RWPE2 (cell line): ENCODE measurements around the gene KLF13.

Experiments
- ATAC-seq: fragments of 200-7000 bp; cut with Tn5 transposase; 3 replicates; pipeline ENCODE4 v1.9.1; 2021; ENCODE audit warnings: low read depth
- DNase-seq: peaks from one replicate; pipeline ENCODE4 v3.0.0-alpha.2; 2020; ENCODE audit warnings: low spot score
- H3K27ac ChIP-seq: fragments of 450-650 bp; 2 replicates; pipeline ENCODE4 v1.5.1; 2017; ENCODE audit warnings: mild to moderate bottlenecking; ENCODE audit not compliant: poor library complexity, severe bottlenecking
- H3K27me3 ChIP-seq: fragments of 250-450 bp; sonication (Bioruptor Pico); 2 replicates; pipeline ENCODE4 v1.5.1; 2021; ENCODE audit warnings: mild to moderate bottlenecking, moderate library complexity; ENCODE audit not compliant: insufficient read depth, poor library complexity, severe bottlenecking
- H3K36me3 ChIP-seq: fragments of 250-450 bp; sonication (Bioruptor Pico); 2 replicates; pipeline ENCODE4 v1.5.1; 2020; ENCODE audit warnings: low read depth, mild to moderate bottlenecking, moderate library complexity
- H3K4me1 ChIP-seq: fragments of 250-450 bp; sonication (Bioruptor Pico); 2 replicates; pipeline ENCODE4 v1.5.1; 2021; ENCODE audit warnings: mild to moderate bottlenecking, moderate library complexity; ENCODE audit not compliant: insufficient read depth, poor library complexity, severe bottlenecking
- H3K4me3 ChIP-seq: fragments of 250-450 bp; sonication (Bioruptor Pico); 2 replicates; pipeline ENCODE4 v1.5.1; 2021; ENCODE audit warnings: mild to moderate bottlenecking, moderate library complexity; ENCODE audit not compliant: severe bottlenecking
- H3K9me3 ChIP-seq: fragments of 250-450 bp; sonication (Bioruptor Pico); 2 replicates; pipeline ENCODE4 v1.5.1; 2021; ENCODE audit warnings: mild to moderate bottlenecking, moderate library complexity; ENCODE audit not compliant: severe bottlenecking
- TF ChIP-seq, protein P1 (sequence below): fragments of 450-650 bp; IDR thresholded peaks from one replicate; pipeline ENCODE4 v1.5.1; 2017; ENCODE audit warnings: mild to moderate bottlenecking, moderate library complexity; ENCODE audit not compliant: poor library complexity, severe bottlenecking

KLF13 gene

DNA sequence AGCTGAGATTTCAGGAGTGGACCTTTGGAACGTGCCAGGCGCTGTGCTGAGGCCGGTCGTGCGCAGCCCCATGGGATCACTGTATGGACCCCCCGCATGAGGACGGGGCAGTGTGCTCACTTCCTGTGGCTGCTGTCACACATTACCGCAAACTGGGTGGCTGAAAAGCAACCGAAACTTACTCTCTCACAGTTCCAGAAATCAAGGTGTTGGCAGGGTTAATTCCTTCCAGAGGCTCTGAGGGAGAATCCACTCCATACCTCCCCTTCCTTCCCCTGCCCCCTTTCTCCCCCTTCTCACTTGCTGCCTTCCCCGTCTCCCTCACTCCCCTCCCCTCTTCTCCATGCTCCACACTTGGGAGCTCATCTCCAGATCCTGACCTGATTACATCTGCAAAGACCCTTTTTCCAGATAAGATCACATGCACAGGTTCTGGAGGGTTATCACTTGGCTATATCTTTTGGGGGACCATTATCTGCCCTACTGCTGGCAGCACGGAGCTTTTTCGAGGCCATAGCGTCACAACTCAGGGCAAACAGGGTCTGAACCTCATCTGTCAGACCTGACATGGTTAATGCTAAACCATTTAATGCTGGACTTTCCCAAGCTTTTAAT, 41.2 kb downstream of the KLF13 start:
- no peak overlapping the region for H3K4me3 ChIP-seq
- H3K4me1 ChIP-seq = peaks cover 52% of the 10 kb centered on the region
- H3K27me3 ChIP-seq = no peaks in the 10 kb centered on the region
- H3K36me3 ChIP-seq = peaks cover 17% of the 10 kb centered on the region
- peaks cover 5% of the 10 kb centered on the region for H3K9me3 ChIP-seq
- TF ChIP-seq, protein P1, sequence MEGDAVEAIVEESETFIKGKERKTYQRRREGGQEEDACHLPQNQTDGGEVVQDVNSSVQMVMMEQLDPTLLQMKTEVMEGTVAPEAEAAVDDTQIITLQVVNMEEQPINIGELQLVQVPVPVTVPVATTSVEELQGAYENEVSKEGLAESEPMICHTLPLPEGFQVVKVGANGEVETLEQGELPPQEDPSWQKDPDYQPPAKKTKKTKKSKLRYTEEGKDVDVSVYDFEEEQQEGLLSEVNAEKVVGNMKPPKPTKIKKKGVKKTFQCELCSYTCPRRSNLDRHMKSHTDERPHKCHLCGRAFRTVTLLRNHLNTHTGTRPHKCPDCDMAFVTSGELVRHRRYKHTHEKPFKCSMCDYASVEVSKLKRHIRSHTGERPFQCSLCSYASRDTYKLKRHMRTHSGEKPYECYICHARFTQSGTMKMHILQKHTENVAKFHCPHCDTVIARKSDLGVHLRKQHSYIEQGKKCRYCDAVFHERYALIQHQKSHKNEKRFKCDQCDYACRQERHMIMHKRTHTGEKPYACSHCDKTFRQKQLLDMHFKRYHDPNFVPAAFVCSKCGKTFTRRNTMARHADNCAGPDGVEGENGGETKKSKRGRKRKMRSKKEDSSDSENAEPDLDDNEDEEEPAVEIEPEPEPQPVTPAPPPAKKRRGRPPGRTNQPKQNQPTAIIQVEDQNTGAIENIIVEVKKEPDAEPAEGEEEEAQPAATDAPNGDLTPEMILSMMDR = no peak
- DNase-seq = no peak
- no peak overlapping the region for H3K27ac ChIP-seq
- no peak for ATAC-seq

DNA sequence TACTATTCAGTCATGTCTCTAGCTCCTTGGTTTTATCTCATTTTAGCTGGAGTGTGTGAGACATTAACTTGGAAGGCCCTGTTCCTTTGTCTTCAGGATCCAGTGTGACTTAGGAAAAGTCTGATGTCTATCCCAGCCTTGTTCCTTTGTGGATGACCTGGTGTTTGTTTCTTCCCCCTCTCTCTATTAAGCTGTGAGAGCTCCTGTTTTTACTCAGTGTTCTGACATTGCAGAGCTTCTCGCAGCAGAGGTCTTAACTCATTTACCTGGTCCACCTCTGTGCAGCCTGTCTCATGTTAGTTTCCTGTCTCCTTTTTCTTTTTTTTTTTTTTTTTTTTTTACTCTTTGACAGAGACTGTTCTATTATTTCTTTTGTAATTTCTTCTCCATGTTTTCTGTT, 43.1 kb downstream of the KLF13 start:
- peaks cover 5% of the 10 kb centered on the region for H3K9me3 ChIP-seq
- H3K4me3 ChIP-seq = no peak overlapping the region
- H3K36me3 ChIP-seq = peaks cover 32% of the 10 kb centered on the region
- peaks cover 39% of the 10 kb centered on the region for H3K4me1 ChIP-seq
- TF ChIP-seq, protein P1 = no peak
- H3K27me3 ChIP-seq = no peaks in the 10 kb centered on the region
- ATAC-seq (no peak), DNase-seq (no peak)
- peak overlapping the region; percentile 48 for H3K27ac ChIP-seq

DNA sequence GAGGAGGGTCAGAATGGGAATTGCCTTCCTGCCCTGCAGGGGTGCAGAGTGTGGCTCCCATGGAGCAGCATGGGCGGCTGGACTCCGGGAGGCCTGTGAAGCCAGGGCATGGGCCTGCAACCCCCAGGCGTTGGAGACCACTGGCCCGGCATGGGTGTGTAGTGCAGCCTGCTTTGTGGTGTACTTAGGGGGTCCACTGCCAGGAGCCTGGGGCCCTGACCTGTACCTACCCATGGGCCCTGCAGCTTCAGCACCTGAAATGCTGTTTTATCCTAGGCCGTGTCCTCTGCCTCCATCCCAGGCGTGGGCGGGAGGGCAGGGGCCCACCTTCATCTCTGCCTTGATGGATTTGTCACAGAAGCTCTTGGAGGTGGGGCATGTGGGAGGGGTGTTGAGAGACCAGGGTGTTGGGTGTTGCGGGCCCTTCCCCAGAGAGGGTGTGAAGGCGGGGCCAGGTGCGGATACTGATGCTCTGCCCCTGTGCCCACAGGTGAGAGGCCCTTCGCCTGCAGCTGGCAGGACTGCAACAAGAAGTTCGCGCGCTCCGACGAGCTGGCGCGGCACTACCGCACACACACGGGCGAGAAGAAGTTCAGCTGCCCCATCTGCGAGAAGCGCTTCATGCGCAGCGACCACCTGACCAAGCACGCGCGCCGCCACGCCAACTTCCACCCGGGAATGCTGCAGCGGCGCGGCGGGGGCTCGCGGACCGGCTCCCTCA, 45.0 kb downstream of the KLF13 start:
- Histone ChIP-seq H3K4me3 (no peak overlapping the region), H3K27ac (peak overlapping the region; percentile 48), H3K4me1 (peaks cover 24% of the 10 kb centered on the region), H3K27me3 (no peaks in the 10 kb centered on the region), H3K36me3 (peaks cover 45% of the 10 kb centered on the region), H3K9me3 (peaks cover 5% of the 10 kb centered on the region)
- ATAC-seq = no peak
- TF ChIP-seq, protein P1 = no peak
- DNase-seq = no peak

DNA sequence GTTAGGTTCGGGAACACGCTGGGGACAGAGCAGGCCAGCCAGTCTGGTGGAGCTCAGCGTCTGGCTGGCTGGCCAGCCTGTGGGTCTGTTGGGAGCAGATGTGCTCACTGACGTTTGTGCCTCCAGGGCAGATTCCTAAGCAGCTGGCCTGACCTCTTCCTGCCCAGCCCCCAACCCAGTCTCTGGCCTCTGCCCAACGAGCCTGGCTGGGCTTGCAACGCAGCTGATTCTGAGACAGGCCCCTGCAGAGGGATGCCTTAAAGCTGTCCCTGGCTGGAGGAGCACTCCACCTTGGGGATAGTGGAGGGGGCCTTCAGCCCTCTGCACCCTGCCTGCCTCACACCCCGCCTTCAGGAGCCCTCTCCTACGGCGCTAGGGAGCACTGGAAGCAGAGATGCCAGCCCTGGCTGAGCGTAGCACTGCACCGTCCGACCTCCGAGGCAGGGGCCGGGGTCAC, 46.0 kb downstream of the KLF13 start:
- Histone ChIP-seq H3K27ac (peak overlapping the region; percentile 48), H3K4me1 (peaks cover 24% of the 10 kb centered on the region), H3K27me3 (no peaks in the 10 kb centered on the region), H3K4me3 (no peak overlapping the region), H3K36me3 (peaks cover 52% of the 10 kb centered on the region), H3K9me3 (peaks cover 5% of the 10 kb centered on the region)
- peak; percentile 97 for DNase-seq
- TF ChIP-seq, protein P1 = no peak
- ATAC-seq = peak; percentile 90
